ENCODE measurements around the gene MBOAT2. TPM values are rescaled to one million over a fixed set of nuclear protein-coding genes. Genes with fewer than 3 reads are reported as not detected.

Gene MBOAT2
- polyA plus RNA-seq, 3 donors = 5.1 to 9.0 (median 5.5) TPM

GRCh38 chr2:9000442-9000841, 3.0 kb downstream of the MBOAT2 start:
- no peaks in the 10 kb centered on the region for H3K9me3 Mint-ChIP-seq

GRCh38 chr2:8999797-9000196, 3.7 kb downstream of the MBOAT2 start:
- no peak for TF ChIP-seq CTCF (IDR thresholded peaks at IDR 0.05)
- Mint-ChIP-seq H3K4me3 (no peak overlapping the region), H3K9me3 (no peaks in the 10 kb centered on the region), H3K27ac (no peak overlapping the region), H3K4me1 (peaks cover 54% of the 10 kb centered on the region), H3K27me3 (ENCODE audit: low read depth in 3 of 3) (peaks cover 0 to 2% (median 2%) of the 10 kb centered on the region in 3 donors), H3K36me3 (no peaks in the 10 kb centered on the region)
- intact Hi-C loops (cut with micrococcal nuclease) = loop anchor here in 1 of 2 donors (10.0 kb wide), 1 partner anchor 165 kb away; the partner anchor contains the start of gene KIDINS220
- Histone ChIP-seq H3K9me3 (replicated peaks in 1 of 2; ENCODE audit: control insufficient read depth in 1 of 2, insufficient read depth in 1 of 2, low read length in 2 of 2) (no peaks in the 10 kb centered on the region), H3K27me3 (ENCODE audit: control insufficient read depth in 2 of 2, insufficient read depth in 2 of 2, low read length in 2 of 2) (no peaks in the 10 kb centered on the region), H3K4me1 (ENCODE audit: control insufficient read depth in 1 of 2, insufficient read depth in 2 of 2, low read length in 2 of 2) (peaks cover 39 to 50% of the 10 kb centered on the region in 2 donors), H3K36me3 (replicated peaks in 1 of 2; ENCODE audit: control insufficient read depth in 1 of 2, insufficient read depth in 2 of 2, low read length in 2 of 2) (no peaks in the 10 kb centered on the region), H3K9ac (ENCODE audit: insufficient read depth, low read length, poor library complexity, severe bottlenecking) (no peak overlapping the region), H2AFZ (ENCODE audit: insufficient read depth, low read depth, low read length, poor library complexity, severe bottlenecking) (no peak overlapping the region), H3K4me2 (replicated peaks; ENCODE audit: extremely low read depth, low read length, poor library complexity, severe bottlenecking) (no peak overlapping the region), H3K27ac (ENCODE audit: low read depth in 1 of 2, low read length in 2 of 2) (no peak overlapping the region), H3K4me3 (replicated peaks in 1 of 3; ENCODE audit: low read depth in 2 of 3, low read length in 3 of 3) (no peak overlapping the region), H3K79me2 (ENCODE audit: insufficient read depth, low read length) (peaks cover 84% of the 10 kb centered on the region), H4K20me1 (ENCODE audit: insufficient read depth, low read length) (no peaks in the 10 kb centered on the region)
- DNase-seq = no peak
- WGBS (ENCODE audit: insufficient coverage) = 80% methylated on average over 1 of the region's 1 CpG

More at GRCh38 chr2:9000442-9000841, 3.0 kb downstream of the MBOAT2 start:
- Histone ChIP-seq H3K4me3 (replicated peaks in 1 of 3; ENCODE audit: low read depth in 2 of 3, low read length in 3 of 3) (no peak overlapping the region), H3K27ac (ENCODE audit: low read depth in 1 of 2, low read length in 2 of 2) (no peak overlapping the region), H3K4me2 (replicated peaks; ENCODE audit: extremely low read depth, low read length, poor library complexity, severe bottlenecking) (no peak overlapping the region), H3K79me2 (ENCODE audit: insufficient read depth, low read length) (peaks cover 77% of the 10 kb centered on the region), H3K9me3 (replicated peaks in 1 of 2; ENCODE audit: control insufficient read depth in 1 of 2, insufficient read depth in 1 of 2, low read length in 2 of 2) (no peaks in the 10 kb centered on the region), H3K27me3 (ENCODE audit: control insufficient read depth in 2 of 2, insufficient read depth in 2 of 2, low read length in 2 of 2) (no peaks in the 10 kb centered on the region), H2AFZ (ENCODE audit: insufficient read depth, low read depth, low read length, poor library complexity, severe bottlenecking) (no peak overlapping the region), H4K20me1 (ENCODE audit: insufficient read depth, low read length) (no peaks in the 10 kb centered on the region), H3K36me3 (replicated peaks in 1 of 2; ENCODE audit: control insufficient read depth in 1 of 2, insufficient read depth in 2 of 2, low read length in 2 of 2) (no peaks in the 10 kb centered on the region), H3K4me1 (ENCODE audit: control insufficient read depth in 1 of 2, insufficient read depth in 2 of 2, low read length in 2 of 2) (peaks cover 39 to 50% of the 10 kb centered on the region in 2 donors), H3K9ac (ENCODE audit: insufficient read depth, low read length, poor library complexity, severe bottlenecking) (no peak overlapping the region)
- H3K27ac Mint-ChIP-seq = no peak overlapping the region
- intact Hi-C loops (cut with micrococcal nuclease) = loop anchor here in 1 of 2 donors (10.0 kb wide), 1 partner anchor 166 kb away; the partner anchor contains the start of gene KIDINS220
- peaks cover 0 to 2% (median 2%) of the 10 kb centered on the region in 3 donors for H3K27me3 Mint-ChIP-seq (ENCODE audit: low read depth in 3 of 3)
- H3K36me3 Mint-ChIP-seq = no peaks in the 10 kb centered on the region
- no peak overlapping the region for H3K4me3 Mint-ChIP-seq
- TF ChIP-seq CTCF (IDR thresholded peaks at IDR 0.05) = no peak
- peaks cover 55% of the 10 kb centered on the region for H3K4me1 Mint-ChIP-seq
- no CpG with 5 or more reads among the region's 3 CpGs for WGBS (ENCODE audit: insufficient coverage)
- no peak for DNase-seq

All from CD14-positive monocyte (primary cell).